GM21423 (cell line): ENCODE measurements around the gene CCDC191.

Experiments
- ATAC-seq: cut with Tn5 transposase; IDR thresholded peaks from one replicate; pipeline ENCODE4 v1.9.1; 2021; ENCODE audit warnings: mild to moderate bottlenecking, moderate library complexity; ENCODE audit not compliant: unreplicated experiment

CCDC191 gene

GRCh38 chr3:113977822-113978221 is 78.5 kb downstream of the CCDC191 start:
- ATAC-seq, result no peak

- no peak for ATAC-seq
Observed at GRCh38 chr3:113968986-113969385, 87.3 kb downstream of the CCDC191 start.

GRCh38 chr3:113966172-113966571 is 90.2 kb downstream of the CCDC191 start:
- ATAC-seq, result no peak

- ATAC-seq, result no peak
Observed at GRCh38 chr3:113963879-113964278, 92.4 kb downstream of the CCDC191 start.

- ATAC-seq, result no peak
Observed at GRCh38 chr3:113954091-113954685, 102.1 kb downstream of the CCDC191 start.

- ATAC-seq, result no peak
Observed at GRCh38 chr3:113953677-113954076, 102.6 kb downstream of the CCDC191 start.

GRCh38 chr3:113952921-113953320 is 103.4 kb downstream of the CCDC191 start:
- ATAC-seq, result no peak

GRCh38 chr3:113948015-113948917 is 108.1 kb downstream of the CCDC191 start:
- peak; percentile 41 for ATAC-seq

GRCh38 chr3:113947372-113948014 is 108.8 kb downstream of the CCDC191 start, which contains the start of gene ZDHHC23:
Gene ZDHHC23, plus strand, starts transcription at chr3:113948013. Its CDS starts 790 bp downstream, at chr3:113948803.
- peak; percentile 73 for ATAC-seq

- ATAC-seq, result no peak
Observed at GRCh38 chr3:113946831-113947230, 109.5 kb downstream of the CCDC191 start.

- ATAC-seq, result no peak
Observed at GRCh38 chr3:113927556-113927955, 128.8 kb downstream of the CCDC191 start.

- no peak for ATAC-seq
Observed at GRCh38 chr3:113914646-113915045, 141.7 kb downstream of the CCDC191 start.
